ENCODE results near the gene ALB. TPM values are rescaled to one million over a fixed set of nuclear protein-coding genes. Genes with fewer than 3 reads are reported as not detected.

The ALB gene
- 0.12 TPM in 1 of 2 replicates, not detected in the other for total RNA-seq

GRCh38 chr4:73404042-73404441 lies at the start of gene ALB:
ALB (plus strand) TSS chr4:73404287; CDS start chr4:73404328, 41 bp downstream.

DNA sequence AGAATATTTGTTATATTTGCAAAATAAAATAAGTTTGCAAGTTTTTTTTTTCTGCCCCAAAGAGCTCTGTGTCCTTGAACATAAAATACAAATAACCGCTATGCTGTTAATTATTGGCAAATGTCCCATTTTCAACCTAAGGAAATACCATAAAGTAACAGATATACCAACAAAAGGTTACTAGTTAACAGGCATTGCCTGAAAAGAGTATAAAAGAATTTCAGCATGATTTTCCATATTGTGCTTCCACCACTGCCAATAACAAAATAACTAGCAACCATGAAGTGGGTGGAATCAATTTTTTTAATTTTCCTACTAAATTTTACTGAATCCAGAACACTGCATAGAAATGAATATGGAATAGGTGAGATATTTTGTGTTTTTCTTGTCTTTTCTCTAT lies 31.9 kb downstream of the ALB start, which contains the start of gene AFP:
AFP (plus strand) TSS at position 238 of the 400 bp plus-strand sequence; CDS start at position 280, 42 bp downstream.

Other genes starting within 250 kb of the ALB start
- gene ANKRD17, start 145.5 kb upstream of the ALB start, total RNA-seq = 45.6 and 60.6 TPM in 2 replicates
- gene AFP, start 31.9 kb downstream of the ALB start, total RNA-seq = 1.2 and 1.7 TPM in 2 replicates
- gene AFM, start 77.5 kb downstream of the ALB start, total RNA-seq = not detected in 2 replicates
- not detected in 2 replicates for gene RASSF6, start 216.1 kb downstream of the ALB start, total RNA-seq